ENCODE data around the gene MDM2. TPM values are rescaled to one million over a fixed set of nuclear protein-coding genes. Genes with fewer than 3 reads are reported as not detected.

Gene MDM2
- total RNA-seq, 2 experiments from 2014 or later: 148 to 153 TPM

GRCh38 chr12:68850390-68850789 is 42.4 kb downstream of the MDM2 start:
- no peak for TF ChIP-seq CTCF (IDR thresholded peaks at IDR 0.05)
- H3K27me3 Mint-ChIP-seq: no peaks in the 10 kb centered on the region
- H3K9me3 Mint-ChIP-seq: no peaks in the 10 kb centered on the region
- DNase-seq: no peak
- H3K27ac Mint-ChIP-seq: no peak overlapping the region
- intact Hi-C loops (cut with micrococcal nuclease): no loop called here
- H3K36me3 Mint-ChIP-seq (ENCODE audit: low read depth): no peaks in the 10 kb centered on the region
- POLR2A ChIA-PET: no interaction called here
- no peak for ATAC-seq
- peaks cover 3% of the 10 kb centered on the region for H3K4me1 Mint-ChIP-seq (ENCODE audit: low read depth)
- no peak overlapping the region for H3K4me3 Mint-ChIP-seq
- CTCF ChIA-PET: interaction anchor here (1.8 kb wide), 1 partner anchor 306 kb away, joined by 4 read pairs; no protein-coding TSS in a partner anchor

- Mint-ChIP-seq H3K27ac (no peak overlapping the region), H3K9me3 (no peaks in the 10 kb centered on the region), H3K36me3 (ENCODE audit: low read depth) (no peaks in the 10 kb centered on the region), H3K4me1 (ENCODE audit: low read depth) (peaks cover 3% of the 10 kb centered on the region), H3K27me3 (no peaks in the 10 kb centered on the region), H3K4me3 (no peak overlapping the region)
- POLR2A ChIA-PET: interaction anchor here (0.5 kb wide), 1 partner anchor 22 kb away, joined by 3 read pairs; no protein-coding TSS in a partner anchor
- intact Hi-C loops (cut with micrococcal nuclease): no loop called here
- DNase-seq (no peak), ATAC-seq (no peak)
- CTCF ChIA-PET: no interaction called here
- no peak for TF ChIP-seq CTCF (IDR thresholded peaks at IDR 0.05)
Observed at GRCh38 chr12:68851592-68852306, 43.8 kb downstream of the MDM2 start.

GRCh38 chr12:68853396-68854077 is 45.6 kb downstream of the MDM2 start:
- DNase-seq (no peak), ATAC-seq (no peak)
- intact Hi-C loops (cut with micrococcal nuclease): no loop called here
- Mint-ChIP-seq H3K27me3 (no peaks in the 10 kb centered on the region), H3K4me3 (no peak overlapping the region), H3K9me3 (no peaks in the 10 kb centered on the region), H3K27ac (no peak overlapping the region), H3K4me1 (ENCODE audit: low read depth) (peaks cover 3% of the 10 kb centered on the region), H3K36me3 (ENCODE audit: low read depth) (no peaks in the 10 kb centered on the region)
- CTCF ChIA-PET: interaction anchor here (1.3 to 1.6 kb wide), 2 partner anchors 23 to 217 kb away, joined by 5 read pairs; no protein-coding TSS in a partner anchor
- POLR2A ChIA-PET: interaction anchor here (0.6 kb wide), 1 partner anchor 17 kb away, joined by 3 read pairs; no protein-coding TSS in a partner anchor
- no peak for TF ChIP-seq CTCF (IDR thresholded peaks at IDR 0.05)

- H3K4me3 Mint-ChIP-seq: no peak overlapping the region
- TF ChIP-seq CTCF (IDR thresholded peaks at IDR 0.05): no peak
- peaks cover 3% of the 10 kb centered on the region for H3K4me1 Mint-ChIP-seq (ENCODE audit: low read depth)
- ATAC-seq (no peak), DNase-seq (no peak)
- H3K9me3 Mint-ChIP-seq: no peaks in the 10 kb centered on the region
- H3K36me3 Mint-ChIP-seq (ENCODE audit: low read depth): no peaks in the 10 kb centered on the region
- POLR2A ChIA-PET: no interaction called here
- no peak overlapping the region for H3K27ac Mint-ChIP-seq
- no peaks in the 10 kb centered on the region for H3K27me3 Mint-ChIP-seq
- intact Hi-C loops (cut with micrococcal nuclease): no loop called here
- CTCF ChIA-PET: interaction anchor here (1.1 to 1.6 kb wide), 3 partner anchors 9 to 216 kb away, joined by 4 to 5 read pairs (median 5); no protein-coding TSS in a partner anchor
Observed at GRCh38 chr12:68854078-68854468, 46.1 kb downstream of the MDM2 start.

- no peaks in the 10 kb centered on the region for H3K36me3 Mint-ChIP-seq (ENCODE audit: low read depth)
Observed at GRCh38 chr12:68854554-68854953, 46.6 kb downstream of the MDM2 start.

More at GRCh38 chr12:68854554-68854953, 46.6 kb downstream of the MDM2 start:
- Mint-ChIP-seq H3K9me3 (no peaks in the 10 kb centered on the region), H3K4me1 (ENCODE audit: low read depth) (peaks cover 3% of the 10 kb centered on the region), H3K27me3 (no peaks in the 10 kb centered on the region), H3K4me3 (no peak overlapping the region), H3K27ac (no peak overlapping the region)
- no peak for TF ChIP-seq CTCF (IDR thresholded peaks at IDR 0.05)
- ATAC-seq (no peak), DNase-seq (no peak)
- ChIA-PET CTCF (interaction anchor here (1.1 to 1.3 kb wide), 2 partner anchors 8 to 216 kb away, joined by 4 to 5 read pairs; no protein-coding TSS in a partner anchor), POLR2A (interaction anchor here (1.1 kb wide), 1 partner anchor 9 kb away, joined by 3 read pairs; no protein-coding TSS in a partner anchor)
- intact Hi-C loops (cut with micrococcal nuclease): no loop called here
